ENCODE results near the gene GABRR2. TPM values are rescaled to one million over a fixed set of nuclear protein-coding genes. Genes with fewer than 3 reads are reported as not detected.
A peak's percentile ranks its signal among the peaks of the same experiment; 100 is the strongest.

GABRR2 gene
- 1.2 TPM for total RNA-seq

DNA sequence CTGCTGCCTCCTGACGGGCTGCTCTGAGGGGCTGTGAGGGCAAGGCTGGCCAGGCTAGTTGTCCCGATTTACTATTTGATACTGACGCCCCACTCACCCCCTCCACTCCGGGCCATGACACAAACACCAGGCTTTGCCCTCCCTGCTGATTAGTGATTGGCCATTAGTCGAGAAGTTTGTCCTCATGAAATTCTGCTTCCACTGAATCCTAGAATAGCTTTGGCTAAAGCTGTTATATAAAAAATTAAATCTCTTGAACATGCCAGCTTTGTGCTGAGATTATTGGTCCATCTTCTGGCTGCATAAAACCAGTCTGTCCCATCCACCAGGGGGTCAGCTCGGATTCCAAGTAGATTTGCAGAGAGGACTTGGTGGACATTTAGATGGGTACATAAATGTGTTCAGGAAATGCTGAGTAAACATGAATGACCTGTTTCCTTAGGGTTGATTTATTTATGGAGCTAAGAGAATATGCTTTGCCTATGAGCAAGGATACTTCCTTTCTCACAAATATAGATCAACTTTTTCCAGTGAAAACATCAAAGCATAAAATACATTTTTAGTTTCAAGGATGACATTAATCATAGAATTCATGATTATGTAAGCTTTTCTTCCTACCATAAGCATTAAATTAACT, at the start of gene GABRR2:
TSS of gene GABRR2 (minus strand) at position 51 of the 637 bp plus-strand sequence. CDS start 134 bp downstream, outside the sequence.
- no peak for DNase-seq

DNA sequence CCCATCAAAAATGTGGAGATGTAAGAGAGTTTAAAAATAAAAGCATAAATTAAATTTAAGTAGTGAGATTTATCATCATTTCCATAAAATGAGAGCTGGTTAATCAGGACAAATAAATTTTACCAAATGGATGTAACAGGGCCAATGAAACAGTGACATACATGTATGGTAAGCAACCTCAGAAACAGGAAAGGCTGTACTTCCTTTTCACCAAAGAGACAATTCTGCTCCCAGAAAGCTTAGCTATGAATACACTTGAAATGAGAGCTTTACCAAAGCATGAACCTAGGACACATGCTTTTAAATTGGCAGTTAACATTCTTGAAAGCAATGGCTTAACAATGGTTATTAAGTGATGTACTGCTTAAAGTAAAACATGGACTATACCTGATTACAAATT, 49.5 kb upstream of the GABRR2 start:
- no peak for DNase-seq

- no peak for DNase-seq
These were observed 46.1 kb upstream of the GABRR2 start for GRCh38 chr6:89361171-89361570.

GRCh38 chr6:89360415-89360999, 45.4 kb upstream of the GABRR2 start:
- no peak for DNase-seq

- DNase-seq = no peak
These were observed 44.5 kb upstream of the GABRR2 start for GRCh38 chr6:89359561-89359960.

DNA sequence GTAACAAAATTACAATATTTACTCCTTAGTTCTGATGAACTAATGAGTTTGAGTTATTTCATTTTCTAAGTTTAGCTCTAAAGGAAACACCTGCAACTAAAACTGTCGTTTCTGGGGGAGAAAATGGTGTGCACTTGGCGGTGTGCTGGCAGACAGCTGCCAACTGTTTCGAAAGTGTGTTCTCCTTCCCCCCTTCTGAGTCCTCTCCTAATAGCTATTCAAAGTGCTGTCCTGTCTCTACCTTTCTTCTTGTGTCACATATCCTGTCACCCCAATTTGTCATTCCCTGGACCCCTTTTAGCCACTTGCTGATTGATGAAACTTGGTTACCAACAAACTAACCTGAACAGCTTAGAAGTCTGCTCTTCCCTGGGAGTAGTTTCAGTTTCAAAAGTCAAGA, 42.3 kb upstream of the GABRR2 start:
- DNase-seq = no peak

DNA sequence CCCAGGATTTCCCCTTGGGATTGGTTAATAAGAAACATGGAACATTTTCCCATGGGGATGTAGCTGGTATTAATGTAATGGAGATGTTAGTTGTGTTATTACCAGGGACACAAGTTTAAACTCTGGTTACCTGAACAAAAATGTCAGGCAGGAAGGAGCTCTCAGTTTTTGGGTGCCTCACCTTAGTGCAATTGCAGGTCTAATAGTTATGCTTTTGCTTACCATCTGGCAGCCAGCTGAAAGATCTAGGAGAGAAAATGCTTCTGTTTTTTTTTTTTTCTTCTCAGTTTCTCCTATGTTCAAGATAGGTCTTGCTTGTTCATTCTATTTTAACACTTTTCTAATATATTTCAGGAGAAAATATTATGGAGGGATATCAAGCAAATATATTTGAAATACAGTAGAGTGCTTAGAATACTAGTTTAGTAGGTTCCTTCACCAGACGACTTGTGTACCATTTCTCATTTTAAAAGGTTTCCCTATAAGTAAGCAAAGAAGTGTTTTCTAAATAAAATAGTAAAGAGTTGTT, 41.6 kb upstream of the GABRR2 start:
- DNase-seq = no peak

DNA sequence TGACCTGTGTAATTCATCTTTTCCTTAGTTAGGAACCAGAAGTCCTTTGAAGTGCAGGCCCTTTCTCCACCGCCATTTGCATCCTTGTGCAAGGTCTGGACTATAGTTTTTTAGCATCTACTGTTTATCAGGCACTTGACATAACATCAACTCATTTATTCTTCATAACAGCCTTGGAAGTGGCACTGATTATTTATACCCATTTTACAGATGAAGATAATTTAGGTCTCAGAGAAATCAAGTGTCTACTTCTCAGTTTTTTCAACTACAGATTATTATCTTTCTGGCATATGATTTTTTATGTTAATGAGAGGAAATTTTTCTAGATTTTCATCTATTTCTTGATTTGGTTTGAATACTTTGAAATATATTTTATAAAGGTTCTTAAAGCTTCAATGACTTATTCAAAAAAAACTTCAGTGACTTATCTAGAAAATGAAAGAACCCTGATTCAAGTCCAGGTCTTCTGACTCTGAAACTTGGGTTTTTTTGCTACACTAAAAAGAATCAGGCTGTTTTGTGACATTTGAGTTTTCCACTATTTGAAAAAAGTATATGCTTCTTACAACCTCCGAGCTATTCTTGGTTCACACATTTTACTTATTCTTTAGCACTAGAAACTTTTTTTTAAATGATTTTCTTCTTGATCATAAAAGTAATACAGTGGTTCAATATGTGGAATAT, 40.6 kb upstream of the GABRR2 start:
- no peak for DNase-seq

DNA sequence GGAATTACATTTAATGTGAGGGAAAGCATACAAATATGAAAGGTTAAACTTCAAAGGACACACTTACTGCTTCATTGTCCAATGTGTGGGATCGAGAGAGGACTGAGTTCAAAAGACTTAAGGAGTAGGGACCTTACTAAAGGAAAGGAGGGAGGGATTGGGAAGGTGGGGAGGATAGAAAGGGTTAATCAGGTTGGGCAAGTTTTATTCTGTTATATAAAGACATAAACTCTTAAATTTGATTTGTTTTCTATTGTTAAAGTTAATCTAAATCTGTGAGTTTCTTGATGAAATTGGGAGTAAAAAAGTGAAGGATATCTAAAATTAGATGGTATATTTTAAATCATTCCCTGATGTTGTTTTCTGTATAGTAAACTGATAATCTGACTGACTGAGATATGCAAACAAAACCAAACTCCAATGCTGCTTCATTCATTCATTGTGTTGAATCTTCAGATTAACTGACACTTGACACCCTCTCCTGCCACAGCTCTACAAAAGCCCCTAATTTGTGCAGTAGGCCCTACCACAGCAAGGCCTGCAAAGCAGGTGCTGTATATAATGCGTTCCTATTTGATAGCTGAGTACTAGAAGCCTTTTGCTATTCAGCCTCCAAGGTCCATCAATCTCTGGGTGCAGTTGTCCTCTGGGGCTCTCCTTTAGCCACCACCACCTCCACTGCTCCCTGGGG, 38.7 kb upstream of the GABRR2 start:
- no peak for DNase-seq

DNA sequence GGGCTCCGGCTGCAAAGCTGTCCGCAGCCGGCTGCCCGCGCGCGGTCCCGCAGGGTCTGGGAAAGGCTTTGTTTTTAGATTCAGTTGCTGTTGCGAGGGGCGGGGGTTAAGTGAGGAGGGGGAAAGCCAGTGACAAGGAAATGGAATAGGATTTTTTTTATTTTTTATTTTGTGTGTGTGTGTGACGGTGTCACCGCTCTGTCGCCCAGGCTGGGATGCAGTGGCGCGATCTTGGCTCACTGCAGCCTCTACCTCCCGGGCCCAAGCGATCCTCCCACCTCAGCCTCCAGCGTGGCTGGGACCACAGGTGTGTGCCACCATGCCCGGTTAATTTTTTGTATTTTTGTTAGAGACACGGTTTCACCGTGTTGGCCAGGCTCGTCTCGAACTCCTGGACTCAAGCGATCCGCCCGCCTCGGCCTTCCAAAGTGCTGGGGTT, 38.0 kb upstream of the GABRR2 start:
- no peak for DNase-seq

DNA sequence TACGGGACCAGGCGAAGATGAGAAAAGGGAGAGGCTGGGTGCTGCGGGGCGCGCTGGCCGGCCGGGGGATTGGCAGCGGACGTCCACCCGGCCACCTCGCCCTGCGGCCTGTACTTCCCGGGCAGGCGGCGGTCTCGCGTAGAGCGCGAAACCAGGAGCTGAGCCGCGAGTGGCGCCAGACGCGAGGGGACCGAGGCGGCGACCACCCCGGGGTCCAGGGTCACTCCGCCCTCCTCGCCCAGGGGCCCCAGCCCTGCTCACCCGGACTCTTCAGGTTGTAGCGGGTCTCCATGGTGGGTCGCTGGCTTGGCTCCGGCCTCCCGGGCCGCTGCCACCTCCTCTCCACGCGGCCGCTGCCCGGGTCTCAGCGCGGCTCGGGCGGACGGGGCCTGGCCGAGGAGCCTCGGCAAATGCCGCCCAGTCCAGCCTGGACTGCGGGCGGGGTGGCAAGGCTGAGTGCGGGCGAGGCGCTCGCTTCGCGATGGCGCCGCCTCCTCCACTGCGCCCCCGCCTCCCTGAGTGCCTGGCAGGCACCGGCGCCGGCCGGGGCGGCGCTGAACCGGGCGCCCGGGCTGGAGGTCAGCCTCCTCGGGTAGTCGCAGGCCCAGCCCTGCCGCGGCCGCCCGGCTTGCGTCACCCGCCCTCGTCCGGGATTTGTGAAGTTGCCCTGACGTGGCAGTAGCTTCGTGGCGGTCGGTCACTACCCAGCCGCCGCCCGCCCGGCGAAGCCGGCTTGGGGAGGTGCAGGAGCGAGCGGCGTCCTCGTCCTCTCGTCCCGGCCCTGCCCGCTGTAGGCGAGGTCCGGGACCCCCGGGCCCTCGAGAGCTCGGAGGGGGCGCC, 37.4 kb upstream of the GABRR2 start, which contains the start of gene UBE2J1:
TSS of gene UBE2J1 (minus strand) at position 445 of the 840 bp plus-strand sequence. CDS start at position 292, 153 bp downstream.
- peak; percentile 92 for DNase-seq

GRCh38 chr6:89351671-89352277, 36.7 kb upstream of the GABRR2 start:
- DNase-seq = peak; percentile 48

DNA sequence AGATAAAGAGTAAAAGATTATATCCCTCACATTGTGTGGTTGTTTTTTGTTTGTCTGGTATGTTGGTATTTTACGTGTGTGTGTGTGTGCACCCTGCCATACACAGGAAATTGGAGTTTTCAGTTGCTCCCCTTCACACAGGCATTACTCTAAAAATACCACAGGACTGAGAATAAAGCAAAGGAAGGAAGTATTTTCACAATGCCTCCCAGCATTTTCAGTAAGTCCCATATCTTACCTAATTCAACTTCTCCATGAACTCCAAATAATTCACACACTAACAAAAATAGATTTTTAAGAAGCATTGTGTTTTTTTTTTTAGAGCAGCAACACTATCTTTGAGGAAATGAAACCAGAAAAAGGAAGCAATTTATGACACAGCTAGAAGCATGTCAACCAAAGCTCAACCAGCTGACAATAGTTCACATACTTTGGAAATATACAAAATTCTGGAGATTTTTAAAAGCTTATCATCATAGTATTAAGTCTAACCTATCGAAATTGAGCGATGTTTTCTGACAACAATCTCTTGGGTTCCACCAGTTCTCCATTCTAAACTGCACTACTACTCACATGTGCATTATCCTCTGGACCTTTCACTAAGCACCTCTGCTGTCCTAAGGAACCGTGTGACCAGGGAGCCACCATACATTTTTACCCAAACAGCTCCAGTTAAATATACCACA, 35.3 kb upstream of the GABRR2 start:
- DNase-seq = no peak

DNA sequence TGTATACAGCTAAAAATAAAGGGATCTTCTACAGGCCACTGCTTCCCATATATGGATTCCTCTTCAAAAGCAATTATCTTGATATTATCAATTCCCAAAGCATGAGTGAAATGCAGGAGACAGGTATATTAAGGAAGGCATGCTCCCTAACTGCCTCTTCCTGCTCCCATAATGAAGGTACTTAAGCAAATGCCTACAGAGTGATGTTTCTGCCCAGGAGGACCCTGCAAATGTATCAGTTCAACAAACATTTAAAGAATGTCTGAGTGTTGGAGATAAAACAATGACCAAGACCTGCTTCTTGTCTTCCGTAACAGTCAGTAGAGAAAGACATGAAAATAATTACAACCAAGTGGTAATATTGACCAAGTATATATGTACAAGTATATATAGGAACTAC, 33.3 kb upstream of the GABRR2 start:
- no peak for DNase-seq

DNA sequence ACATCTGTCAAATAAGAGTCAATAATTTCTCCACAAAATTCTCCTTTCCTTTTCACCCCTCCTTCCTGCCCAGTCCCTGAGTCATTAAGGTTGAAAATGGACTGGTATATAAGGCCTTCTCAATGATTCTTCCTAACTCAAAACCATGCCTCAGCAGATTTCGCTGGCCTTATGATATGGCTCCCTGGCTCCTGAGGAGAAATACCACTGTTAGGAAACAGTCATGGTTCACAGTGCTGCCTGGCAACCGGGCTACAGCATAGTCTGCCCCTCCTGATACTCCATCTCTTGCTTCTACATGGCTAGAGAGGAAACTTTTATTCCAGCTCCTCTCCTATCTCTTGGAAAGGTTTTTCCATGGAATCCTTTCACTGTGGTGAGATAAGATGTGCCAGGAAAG, 32.7 kb upstream of the GABRR2 start:
- no peak for DNase-seq

DNA sequence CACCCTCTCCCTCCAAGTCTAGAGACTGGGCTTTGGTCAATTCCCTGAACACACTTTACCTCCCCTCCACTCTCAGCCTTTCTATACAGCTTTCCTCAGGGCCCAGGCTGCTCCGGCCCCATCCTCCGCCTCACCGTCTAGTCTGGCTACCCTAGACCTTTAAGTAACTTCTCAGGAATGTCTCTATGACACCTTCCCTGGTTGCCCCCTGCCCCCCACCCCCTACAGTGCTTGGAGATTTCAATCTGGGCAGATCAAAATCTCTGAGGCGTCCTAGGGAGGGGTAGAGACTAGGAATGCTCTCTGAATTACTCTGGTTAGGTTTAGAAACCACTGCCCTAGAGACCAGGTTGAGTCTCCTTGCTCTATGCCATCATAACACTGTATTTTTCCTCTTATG, 31.3 kb upstream of the GABRR2 start:
- no peak for DNase-seq

- DNase-seq = no peak
These were observed 24.5 kb upstream of the GABRR2 start for GRCh38 chr6:89339565-89339964.

GRCh38 chr6:89335164-89335563, 20.1 kb upstream of the GABRR2 start:
- DNase-seq = no peak

GRCh38 chr6:89330910-89331309, 15.8 kb upstream of the GABRR2 start:
- DNase-seq = no peak

DNA sequence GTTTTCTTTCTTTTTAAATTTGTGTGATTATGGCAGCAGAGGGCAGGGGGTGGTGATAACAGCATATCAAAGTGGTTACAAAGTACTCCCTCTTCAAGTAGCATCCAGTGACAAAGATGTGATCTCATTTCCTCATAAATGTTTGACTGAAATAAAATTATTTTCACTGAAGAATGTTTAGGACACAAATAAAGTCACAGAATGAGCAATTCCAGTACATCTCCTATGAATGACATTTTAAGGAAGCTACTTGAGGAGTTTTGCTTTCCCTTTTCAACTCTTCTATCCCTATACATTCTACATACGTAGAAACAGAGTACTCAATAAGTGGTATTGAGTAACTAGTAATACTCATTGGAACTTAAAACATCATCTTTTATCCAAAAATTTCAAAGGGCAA, 13.9 kb upstream of the GABRR2 start:
- no peak for DNase-seq

- no peak for DNase-seq
These were observed 9.2 kb upstream of the GABRR2 start for GRCh38 chr6:89324304-89324703.

Measured in tongue (tissue), 2 donors.